Stimulated activated naive CD4-positive, alpha-beta T cell (primary cell): ENCODE results near the gene EHD4.
A peak's percentile ranks its signal among the peaks of the same experiment; 100 is the strongest.

Source experiments
- DNase-seq, 6 experiments: peaks; one replicate each; lab custom pipeline; 2025; lab: John Stamatoyannopoulos, UW

EHD4 gene

GRCh38 chr15:41980654-41981323 lies 8.4 kb upstream of the EHD4 start:
- no peak for DNase-seq

DNA sequence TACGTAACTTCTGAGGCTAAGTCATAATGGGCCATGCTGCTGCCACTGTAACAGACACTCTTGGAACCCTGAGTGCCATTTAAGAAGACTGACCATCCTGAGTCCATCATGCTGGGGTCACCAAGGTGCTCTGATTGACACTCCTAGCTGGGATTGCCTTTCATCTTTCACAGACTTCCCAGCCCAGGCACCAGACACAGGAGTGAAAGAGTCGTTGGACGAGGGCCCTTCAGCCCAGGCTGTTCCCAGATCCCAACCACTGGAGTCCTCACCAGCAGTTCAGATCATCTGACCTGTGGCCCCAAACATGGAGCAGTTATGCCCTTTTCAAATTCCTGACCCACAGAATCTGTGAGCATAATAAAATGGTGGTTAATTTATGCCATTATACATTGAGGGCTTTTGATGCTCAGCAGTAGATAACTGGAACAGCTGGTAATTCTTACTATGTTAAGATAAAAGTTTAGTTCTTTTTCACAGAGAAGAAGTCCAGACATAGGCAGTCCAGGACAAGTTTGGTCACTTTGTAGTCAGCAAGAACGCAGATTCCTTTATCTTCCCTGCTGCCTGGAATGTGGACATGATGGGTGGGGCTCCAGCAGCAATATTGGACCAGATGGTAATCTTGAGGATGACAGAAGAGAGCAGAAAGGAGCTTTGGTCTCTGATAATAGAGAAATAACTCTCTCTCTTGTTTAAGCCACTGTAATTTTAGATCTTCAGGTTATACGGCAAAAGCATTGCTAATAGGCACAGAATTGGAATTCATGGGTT lies 7.3 kb upstream of the EHD4 start:
- DNase-seq: no peak

- no peak for DNase-seq
Observed at GRCh38 chr15:41978534-41978933, 6.2 kb upstream of the EHD4 start.

GRCh38 chr15:41977757-41978383 lies 5.5 kb upstream of the EHD4 start:
- no peak for DNase-seq

GRCh38 chr15:41975669-41976068 lies 3.3 kb upstream of the EHD4 start:
- DNase-seq: no peak

GRCh38 chr15:41974041-41974440 lies 1.7 kb upstream of the EHD4 start:
- DNase-seq: no peak

DNA sequence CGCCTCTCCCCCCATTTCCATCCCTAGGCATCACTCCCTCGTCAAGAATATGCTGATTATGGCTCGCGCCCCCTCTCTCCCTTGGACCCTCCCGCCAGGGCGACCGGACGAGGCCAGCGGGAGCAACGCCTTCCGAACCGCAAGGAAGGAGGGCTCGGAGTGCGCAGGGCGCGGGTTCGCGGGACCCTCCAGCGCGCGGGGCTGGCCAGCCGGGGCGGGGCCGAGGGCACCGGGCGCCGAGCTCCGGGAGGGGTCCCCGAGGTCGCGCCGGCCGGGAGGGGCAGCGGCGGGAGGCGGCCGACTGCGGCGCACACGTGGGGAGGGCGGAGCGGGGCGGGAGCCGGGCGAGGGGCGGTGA lies 483 bp downstream of the EHD4 start:
- peak in 1 of 6 experiments; percentile 62 for DNase-seq

DNA sequence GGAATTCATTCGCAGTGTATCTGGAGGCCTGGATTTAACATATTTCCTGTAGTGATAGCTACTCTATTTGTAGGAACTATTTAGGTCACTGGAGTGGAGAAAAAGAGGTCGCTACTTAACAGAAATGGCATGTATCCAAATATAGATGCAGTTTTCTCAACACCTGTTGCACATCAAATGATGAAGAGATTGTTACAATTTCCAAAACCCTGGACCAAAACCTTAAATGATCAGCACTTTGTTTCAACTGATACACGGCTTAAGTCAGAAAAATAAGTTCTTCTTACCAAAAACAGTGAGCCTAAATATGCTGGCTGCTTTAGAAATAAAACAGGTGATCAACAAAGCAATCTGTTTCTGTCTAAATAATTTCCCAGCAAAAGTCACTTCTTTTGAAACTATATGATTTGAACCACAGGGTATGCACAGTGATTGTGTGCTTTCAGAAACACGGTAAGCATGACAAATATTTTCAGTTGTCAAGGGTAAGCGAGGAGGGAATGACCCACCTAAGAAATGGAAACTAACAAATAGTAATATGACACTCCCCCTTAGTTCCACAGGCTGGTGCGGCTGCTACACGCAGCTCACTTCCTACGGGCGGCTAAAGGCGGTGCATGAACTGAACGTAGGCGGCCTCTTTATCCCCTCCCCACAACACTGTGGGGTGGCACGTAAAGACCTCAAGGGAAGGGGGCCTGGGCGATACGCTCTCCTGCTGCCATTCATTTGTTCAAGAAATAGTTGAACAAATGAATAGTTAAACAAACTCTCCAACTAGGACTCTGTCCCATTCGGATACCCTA lies 1.1 kb downstream of the EHD4 start:
- peak; percentile 51 to 75 (median 62) for DNase-seq

- no peak for DNase-seq
Observed at GRCh38 chr15:41970456-41970855, 1.9 kb downstream of the EHD4 start.

DNA sequence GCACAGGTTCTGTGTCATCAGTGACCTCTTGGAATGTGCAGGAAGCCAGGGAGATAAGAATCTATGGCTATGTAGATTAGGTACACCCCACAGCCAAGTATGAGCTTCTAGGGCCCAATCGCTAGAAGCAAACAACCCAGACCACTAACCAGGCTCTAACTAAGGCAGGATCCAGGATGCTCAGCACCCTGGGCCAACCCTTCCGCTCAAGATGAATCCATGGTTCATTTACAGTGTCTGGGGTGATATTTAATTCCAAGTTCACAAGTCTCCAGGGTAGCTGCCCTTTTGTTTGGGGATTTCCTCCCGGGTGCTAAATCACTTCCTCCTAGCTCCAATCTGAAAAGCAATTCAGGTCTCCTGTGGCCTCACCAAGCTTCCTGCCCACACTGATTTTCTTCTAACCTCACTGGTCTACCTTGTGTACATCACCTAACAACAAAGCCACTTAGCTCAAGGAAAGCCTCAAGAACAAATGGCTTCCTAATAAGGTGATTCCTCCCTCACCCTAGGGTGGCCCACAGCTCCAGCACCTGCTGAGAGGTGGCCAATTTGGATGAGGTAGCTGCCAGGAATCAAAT lies 2.4 kb downstream of the EHD4 start:
- DNase-seq: peak in 2 of 6 experiments; percentile 21 to 24

DNA sequence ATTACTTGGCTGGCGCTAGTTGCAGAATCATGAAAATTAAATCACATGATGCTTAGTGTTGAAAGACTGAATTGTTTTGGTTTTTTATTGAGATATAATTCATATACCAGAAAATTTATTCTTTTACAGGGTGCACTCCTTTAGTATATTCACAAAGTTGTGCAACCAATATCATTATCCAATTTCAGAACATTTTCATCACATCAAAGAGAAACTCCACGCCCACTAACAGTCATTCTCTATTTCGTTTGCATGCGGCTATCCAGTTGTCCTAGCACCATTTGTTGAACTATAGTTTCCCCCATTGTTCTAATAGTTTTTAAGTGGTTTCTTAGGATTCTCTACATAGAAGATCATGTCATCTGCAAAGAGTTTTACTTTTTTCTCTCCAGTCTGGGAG lies 3.7 kb downstream of the EHD4 start:
- DNase-seq: no peak

- DNase-seq: no peak
Observed at GRCh38 chr15:41967506-41968206, 4.7 kb downstream of the EHD4 start.

DNA sequence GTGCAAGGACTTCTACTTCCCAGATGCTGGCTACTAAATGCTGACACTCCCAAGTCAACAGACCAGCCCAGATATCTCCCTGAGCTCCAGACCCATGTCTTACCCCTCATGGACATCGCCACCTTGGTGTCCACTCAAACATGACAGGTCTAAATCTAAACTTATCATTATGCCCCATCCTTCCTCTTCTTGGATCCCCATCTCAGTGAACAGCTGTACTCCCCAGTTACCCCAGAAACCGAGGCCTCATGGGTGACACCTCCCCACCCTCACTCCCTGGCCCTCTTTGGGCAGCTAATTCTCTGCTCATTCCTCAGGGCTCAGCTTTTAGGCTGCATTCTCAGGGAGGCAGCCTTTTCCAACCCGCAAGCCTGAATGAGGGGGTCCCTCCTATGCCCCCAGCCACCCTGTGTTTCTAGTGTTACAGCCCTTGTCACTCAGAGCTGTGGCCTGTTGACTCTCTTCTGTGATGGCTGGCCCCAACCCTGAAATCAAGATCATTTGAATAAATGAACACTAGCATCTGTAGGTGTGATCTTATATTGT lies 5.4 kb downstream of the EHD4 start:
- no peak for DNase-seq

DNA sequence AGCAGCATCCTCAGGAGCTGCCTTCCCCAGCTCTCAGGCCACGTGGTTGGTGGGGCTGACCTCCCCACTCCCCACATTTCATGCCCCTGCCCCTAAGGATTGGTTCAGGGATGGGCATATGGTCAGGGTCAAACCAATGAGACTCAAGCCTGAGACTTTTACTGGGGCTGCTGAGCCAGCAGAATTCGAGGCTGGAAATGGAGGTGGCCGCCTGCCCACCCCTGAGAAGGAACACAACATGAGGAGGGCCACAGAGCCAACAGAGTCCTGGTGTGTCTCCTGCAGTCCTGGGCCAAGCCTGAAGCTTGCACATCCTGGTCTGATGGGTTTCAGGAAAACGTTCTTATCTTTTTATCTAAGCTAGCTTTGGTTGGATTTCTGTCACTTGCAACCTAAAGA lies 5.9 kb downstream of the EHD4 start:
- no peak for DNase-seq

GRCh38 chr15:41965441-41966413 lies 6.6 kb downstream of the EHD4 start:
- DNase-seq: no peak

DNA sequence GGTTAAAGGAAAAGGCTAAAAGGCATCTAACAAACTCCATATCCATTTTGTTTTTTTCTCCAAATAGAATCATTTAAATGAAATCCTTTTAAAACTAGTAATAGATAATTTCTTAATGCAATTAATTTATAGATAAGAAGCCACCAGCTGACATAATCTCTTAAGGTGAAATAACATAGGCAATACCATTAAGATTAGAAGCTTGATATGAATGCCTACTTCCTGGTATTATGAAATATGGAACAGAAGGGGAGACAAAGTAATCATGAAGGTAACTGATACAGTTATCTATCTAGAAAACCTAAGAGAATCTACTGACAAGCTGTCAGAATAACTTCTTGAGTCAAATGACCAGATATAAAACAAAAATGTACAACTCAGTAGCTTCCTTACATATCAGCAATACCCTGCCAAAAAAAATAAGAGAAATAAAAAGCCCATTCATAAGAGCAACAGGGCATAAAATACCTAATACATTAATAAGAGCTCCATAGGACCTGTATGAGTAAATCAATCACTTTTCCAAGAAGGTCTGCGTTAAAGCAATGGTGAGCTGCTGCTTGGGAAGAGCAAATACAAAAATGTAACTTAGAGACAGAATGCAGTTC lies 10.7 kb downstream of the EHD4 start:
- no peak for DNase-seq

- DNase-seq: no peak
Observed at GRCh38 chr15:41961001-41961518, 11.3 kb downstream of the EHD4 start.

DNA sequence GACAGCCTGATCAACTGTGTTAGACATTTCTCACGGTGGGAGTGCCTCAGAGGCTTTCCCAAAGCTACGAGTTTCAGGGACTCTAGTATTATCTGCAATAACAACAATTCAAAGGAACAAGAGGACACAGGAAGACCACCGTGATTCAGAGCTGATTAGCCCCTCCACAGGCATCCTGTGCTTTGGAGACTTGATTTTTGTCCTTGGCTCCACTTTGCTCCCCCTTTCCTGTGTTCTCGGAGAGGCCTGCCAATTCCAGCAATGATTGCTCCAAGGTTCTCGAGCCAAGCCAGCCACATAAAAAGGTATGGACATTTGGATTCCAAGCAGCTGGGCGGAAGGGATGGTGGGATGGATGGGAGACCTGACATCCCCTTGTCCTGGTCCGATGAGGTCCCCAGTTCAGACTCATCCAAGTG lies 14.3 kb downstream of the EHD4 start:
- no peak for DNase-seq
